Urinary bladder (tissue), 4 donors: Measurements from ENCODE around the gene LRRIQ3. TPM values are rescaled to one million over a fixed set of nuclear protein-coding genes. Genes with fewer than 3 reads are reported as not detected.

Experiments
- DNase-seq: peaks from one replicate; pipeline ENCODE4 v3.0.0-alpha.2; 2015; ENCODE audit errors: extremely low spot score
- H3K27ac ChIP-seq: one replicate; pipeline ENCODE4 v1.5.1; 2013; ENCODE audit warnings: low read depth, mild to moderate bottlenecking, moderate library complexity
- H3K36me3 ChIP-seq: one replicate; pipeline ENCODE4 v1.6.1; 2013; ENCODE audit warnings: mild to moderate bottlenecking, moderate library complexity; ENCODE audit not compliant: insufficient read depth
- H3K4me1 ChIP-seq: one replicate; pipeline ENCODE4 v1.6.1; 2013; ENCODE audit warnings: mild to moderate bottlenecking, moderate library complexity; ENCODE audit not compliant: insufficient read depth
- H3K4me3 ChIP-seq: one replicate; pipeline ENCODE4 v1.5.1; 2013; ENCODE audit warnings: low read depth, low read length
- WGBS: extraction: QIAGEN DNeasy Blood & Tissue Kit; methylation state at CpG from one replicate; pipeline ENCODE4 v1.1.7; 2013; 5-methylcytosine and 5-hydroxymethylcytosine counted together
- polyA plus RNA-seq: library from polyadenylated mRNA; stranded (reverse); fragments of 200-250 nt; gene quantifications from one replicate; pipeline ENCODE4 v1.2.3, GENCODE V29; 2013
- total RNA-seq: library from RNA; depleted of rRNA; stranded (reverse); fragments of >200 nt; gene quantifications from one replicate; pipeline ENCODE4 v1.2.3, GENCODE V29; 2014
- donor health status: healthy with polysubstance abuse.
- donor health status: healthy.

LRRIQ3 gene
- total and polyA plus RNA-seq, 2 donors = 0.23 to 2.0 TPM

DNA sequence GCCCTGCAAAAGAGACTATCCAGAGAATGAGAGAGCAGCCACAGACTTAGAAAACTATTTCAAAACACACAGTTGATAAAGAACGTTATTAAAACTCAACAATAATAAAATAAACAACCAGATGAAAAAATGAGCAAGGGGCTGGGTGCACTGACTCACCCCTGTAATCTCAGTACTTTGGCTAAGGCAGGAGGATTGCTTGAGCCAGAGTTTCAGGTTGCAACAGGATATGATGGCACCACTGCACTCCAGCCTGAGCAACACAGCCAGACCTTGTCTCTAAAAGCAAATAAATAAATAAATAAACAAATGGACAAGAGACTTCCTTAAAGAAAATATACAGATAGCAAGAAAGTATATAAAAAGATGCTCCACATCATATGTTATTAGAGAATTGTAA, 144.6 kb downstream of the LRRIQ3 start:
- 27% methylated on average over 1 of the region's 1 CpG for WGBS
- no peaks in the 10 kb centered on the region for H3K36me3 ChIP-seq
- H3K27ac ChIP-seq = no peak overlapping the region
- DNase-seq = no peak
- H3K4me1 ChIP-seq = no peaks in the 10 kb centered on the region
- H3K4me3 ChIP-seq = no peak overlapping the region

DNA sequence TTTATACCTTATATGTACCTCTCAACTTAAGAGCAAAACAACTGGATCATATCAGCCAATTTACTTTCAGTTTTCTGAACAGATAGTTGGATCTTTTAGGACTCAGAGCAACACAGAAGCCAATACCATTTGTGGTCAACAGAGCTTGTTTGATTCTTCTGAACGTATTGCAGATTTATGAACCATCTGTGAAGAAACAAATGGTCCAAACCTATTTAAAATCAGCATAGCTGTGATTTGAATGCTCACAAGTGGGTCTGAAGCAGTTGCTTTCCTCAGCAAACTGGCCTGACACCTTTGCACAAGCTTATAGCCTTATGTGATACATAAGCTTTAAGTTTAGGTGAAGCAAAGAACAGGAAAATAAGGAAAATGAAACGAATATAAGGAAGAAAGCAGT, 147.6 kb downstream of the LRRIQ3 start:
- WGBS = 40% methylated on average over 2 of the region's 2 CpGs
- H3K4me3 ChIP-seq = no peak overlapping the region

DNA sequence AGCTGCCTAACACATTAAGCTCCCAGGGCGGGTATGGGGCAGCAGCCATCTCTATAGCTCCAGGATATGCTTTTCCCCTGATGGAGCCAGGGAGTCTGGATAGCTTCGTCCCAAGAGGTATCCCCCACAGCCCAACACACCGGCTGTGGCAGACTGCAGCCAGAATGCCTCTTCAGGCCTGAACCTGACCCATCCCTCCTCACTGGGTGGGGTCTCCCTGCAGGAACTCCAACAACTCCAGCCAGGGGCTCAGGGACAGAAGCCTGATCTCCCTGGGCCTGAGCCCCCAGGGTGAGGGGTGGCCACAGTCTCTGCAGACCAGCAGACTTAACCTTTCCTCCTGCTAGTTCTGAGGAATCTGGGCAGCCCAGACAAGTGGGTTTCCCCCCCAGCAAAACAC, 159.9 kb downstream of the LRRIQ3 start:
- DNase-seq = no peak
- 86% methylated on average over 3 of the region's 3 CpGs for WGBS

More for the DNA sequence above, 147.6 kb downstream of the LRRIQ3 start:
- DNase-seq = no peak
- Histone ChIP-seq H3K27ac (no peak overlapping the region), H3K36me3 (no peaks in the 10 kb centered on the region), H3K4me1 (no peaks in the 10 kb centered on the region)

DNA sequence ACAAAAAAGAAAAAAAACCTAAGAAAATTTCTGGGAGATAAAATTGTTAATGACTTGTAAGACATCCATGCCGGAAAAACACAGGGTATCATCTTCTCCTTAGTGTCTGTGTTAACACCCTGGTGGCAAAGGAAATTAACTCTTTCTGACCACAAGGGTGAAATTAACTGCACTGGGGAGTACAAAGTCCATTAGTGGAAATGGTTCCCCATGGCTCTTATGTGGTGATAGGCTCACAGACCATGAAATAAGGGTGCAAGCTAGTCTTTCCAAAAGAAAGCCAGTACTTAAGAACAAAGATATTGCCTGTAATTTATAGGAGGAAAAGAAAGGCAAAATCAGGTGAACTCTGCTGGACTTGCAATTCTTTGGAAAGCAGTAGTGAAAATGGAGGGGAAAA, 185.4 kb downstream of the LRRIQ3 start:
- no peak for DNase-seq
- no peak overlapping the region for H3K4me3 ChIP-seq
- H3K4me1 ChIP-seq = no peaks in the 10 kb centered on the region
- H3K36me3 ChIP-seq = no peaks in the 10 kb centered on the region
- 22% methylated on average over 1 of the region's 1 CpG for WGBS
- H3K27ac ChIP-seq = no peak overlapping the region

More for the DNA sequence above, 159.9 kb downstream of the LRRIQ3 start:
- Histone ChIP-seq H3K4me3 (no peak overlapping the region), H3K4me1 (no peaks in the 10 kb centered on the region), H3K36me3 (no peaks in the 10 kb centered on the region), H3K27ac (no peak overlapping the region)

DNA sequence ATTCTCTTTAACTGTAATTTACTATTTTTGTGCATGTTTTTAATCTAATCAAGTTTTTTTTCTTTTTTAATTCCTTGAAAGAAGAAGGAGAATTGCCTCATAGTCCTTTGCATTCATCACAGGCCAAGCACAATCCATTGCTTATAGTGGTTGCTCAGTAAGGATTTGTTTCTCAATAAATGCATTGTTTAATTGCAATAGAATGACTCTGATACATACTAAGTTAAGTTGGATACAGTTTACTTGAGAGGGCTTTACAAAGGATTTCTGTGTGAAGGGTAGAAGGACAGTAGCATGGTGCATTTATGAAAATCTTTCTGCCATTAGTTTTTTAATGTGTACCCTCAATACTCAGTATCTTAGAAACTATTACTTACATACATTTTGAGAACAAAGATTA, 186.2 kb downstream of the LRRIQ3 start:
- Histone ChIP-seq H3K4me3 (no peak overlapping the region), H3K4me1 (no peaks in the 10 kb centered on the region), H3K36me3 (no peaks in the 10 kb centered on the region), H3K27ac (no peak overlapping the region)
- no peak for DNase-seq

DNA sequence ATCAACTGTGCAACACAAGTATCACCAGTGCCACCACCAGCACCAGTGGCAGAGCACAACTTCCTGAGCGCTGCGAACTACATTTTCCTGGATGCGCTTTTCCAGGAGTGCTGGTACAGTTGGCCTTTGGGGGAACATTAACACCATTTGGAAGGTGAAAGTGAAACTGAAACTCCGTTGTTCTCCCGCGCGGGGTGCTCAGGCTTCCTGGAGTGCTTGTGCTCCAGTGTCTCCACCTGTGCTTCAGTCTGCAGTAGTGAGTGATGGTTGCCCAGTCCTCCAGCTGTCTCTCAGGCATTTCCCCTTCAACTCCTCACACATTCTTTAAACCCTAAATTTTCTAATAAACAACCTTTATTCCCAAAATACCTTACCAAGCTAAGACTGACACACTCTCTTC, 187.8 kb downstream of the LRRIQ3 start:
- Histone ChIP-seq H3K36me3 (no peaks in the 10 kb centered on the region), H3K4me3 (no peak overlapping the region), H3K27ac (no peak overlapping the region), H3K4me1 (no peaks in the 10 kb centered on the region)
- 91% methylated on average over 7 of the region's 7 CpGs for WGBS
- DNase-seq = no peak

DNA sequence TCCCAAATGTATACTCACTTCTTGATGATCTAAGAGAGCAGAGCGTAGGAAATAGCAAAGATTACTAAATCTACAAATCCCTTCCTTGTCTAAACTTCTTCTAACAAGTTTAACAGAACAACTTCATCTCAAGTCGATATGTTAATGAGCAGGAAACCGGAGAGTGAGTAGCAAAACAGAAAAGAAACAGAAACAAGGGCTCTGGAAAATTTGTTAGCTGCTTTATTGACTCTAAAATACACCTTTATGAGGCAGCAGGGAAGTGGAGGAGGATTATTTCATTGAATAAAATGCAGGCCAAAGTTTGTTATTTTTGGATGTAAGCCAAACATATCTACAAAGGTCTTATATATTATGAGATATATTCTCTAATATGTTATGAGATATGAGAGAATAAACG, 192.4 kb downstream of the LRRIQ3 start:
- WGBS = 38% methylated on average over 4 of the region's 4 CpGs
- no peak overlapping the region for H3K27ac ChIP-seq
- no peak for DNase-seq
- no peak overlapping the region for H3K4me3 ChIP-seq
- H3K36me3 ChIP-seq = no peaks in the 10 kb centered on the region
- H3K4me1 ChIP-seq = no peaks in the 10 kb centered on the region

DNA sequence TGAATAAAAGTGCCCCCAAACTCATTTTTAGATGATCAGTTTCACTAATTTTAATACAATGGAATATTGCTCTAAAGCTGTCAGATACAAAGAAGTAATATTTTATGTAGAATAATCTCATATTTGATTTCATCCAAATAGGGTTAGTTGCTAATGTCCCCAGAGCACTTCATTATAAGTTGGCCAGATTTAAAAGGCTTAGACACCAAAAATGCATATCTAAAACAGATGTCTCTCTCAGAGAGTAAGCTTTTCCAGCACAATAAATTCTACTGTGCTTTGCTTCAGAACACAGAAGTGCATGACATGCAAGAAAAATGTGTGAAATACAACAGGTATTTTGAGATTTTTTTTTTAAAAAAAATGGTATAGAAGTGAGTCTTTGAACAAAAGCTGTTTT, 194.2 kb downstream of the LRRIQ3 start:
- no peak overlapping the region for H3K4me3 ChIP-seq
- DNase-seq = no peak

DNA sequence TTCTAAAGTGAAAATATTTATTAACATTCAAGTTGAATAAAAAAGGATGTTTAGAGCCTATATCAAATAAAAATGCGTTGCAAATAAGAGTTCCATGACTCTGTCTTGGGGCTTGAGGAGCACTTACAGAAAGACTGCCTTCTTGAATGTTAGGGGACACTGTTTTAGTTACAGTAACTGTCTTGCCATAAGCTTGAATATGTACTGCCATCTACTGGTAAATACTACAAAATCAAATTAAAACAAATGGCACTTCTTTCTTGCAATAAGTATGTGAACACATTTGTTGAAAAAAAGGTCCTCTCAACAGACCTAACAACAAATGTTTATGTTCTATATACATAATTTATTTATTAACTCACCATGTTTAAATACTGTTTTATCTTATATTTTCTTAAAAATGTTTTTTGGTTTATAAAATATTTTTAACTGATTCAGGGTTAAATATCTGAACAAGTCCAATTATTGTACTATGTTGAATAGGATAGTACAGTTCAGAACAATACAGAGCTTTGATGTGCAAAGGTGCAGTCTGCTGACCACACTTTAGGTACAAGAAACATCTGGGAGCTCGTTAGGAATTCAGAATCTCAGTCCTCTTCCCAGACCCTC, 199.5 kb downstream of the LRRIQ3 start:
- H3K4me3 ChIP-seq = no peak overlapping the region
- H3K27ac ChIP-seq = no peak overlapping the region
- DNase-seq = no peak
- H3K4me1 ChIP-seq = no peaks in the 10 kb centered on the region
- WGBS = 17% methylated on average over 2 of the region's 2 CpGs
- H3K36me3 ChIP-seq = no peaks in the 10 kb centered on the region

More for the DNA sequence above, 194.2 kb downstream of the LRRIQ3 start:
- H3K4me1 ChIP-seq = no peaks in the 10 kb centered on the region
- no peak overlapping the region for H3K27ac ChIP-seq
- H3K36me3 ChIP-seq = no peaks in the 10 kb centered on the region

DNA sequence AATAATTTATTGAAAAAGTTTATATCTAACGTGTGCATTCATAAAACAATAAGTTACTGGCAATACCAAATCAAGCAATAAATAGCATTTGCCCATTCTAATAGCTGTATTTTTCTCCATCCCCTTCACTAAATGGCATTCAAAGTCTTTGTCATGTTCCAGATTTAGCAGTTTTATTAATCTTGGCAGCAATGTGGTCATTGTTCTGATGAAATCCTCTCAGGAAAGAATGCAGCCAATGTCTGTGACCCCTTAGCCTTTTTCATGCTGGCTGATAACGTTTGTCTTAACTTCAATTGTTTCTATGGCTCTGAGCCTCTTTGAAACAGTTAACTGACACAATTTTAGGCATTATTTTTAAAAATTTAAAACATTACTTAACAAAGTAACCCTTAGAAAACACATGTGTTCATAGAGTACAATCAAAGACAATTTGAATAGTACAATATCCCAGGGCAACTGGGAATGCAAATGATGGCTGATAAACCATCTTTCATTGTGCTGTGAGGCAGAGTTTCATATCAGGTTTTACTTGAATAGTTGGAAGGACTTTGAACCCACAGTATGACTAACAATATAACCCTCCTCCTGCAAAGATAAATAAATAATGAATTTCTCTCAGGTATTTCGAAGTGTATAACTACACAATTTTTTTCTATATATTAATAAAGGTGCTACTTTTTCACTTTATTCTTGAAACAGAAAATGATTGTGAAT, 217.5 kb downstream of the LRRIQ3 start:
- no peak for DNase-seq
- no peaks in the 10 kb centered on the region for H3K36me3 ChIP-seq
- 50% methylated on average over 3 of the region's 3 CpGs for WGBS

DNA sequence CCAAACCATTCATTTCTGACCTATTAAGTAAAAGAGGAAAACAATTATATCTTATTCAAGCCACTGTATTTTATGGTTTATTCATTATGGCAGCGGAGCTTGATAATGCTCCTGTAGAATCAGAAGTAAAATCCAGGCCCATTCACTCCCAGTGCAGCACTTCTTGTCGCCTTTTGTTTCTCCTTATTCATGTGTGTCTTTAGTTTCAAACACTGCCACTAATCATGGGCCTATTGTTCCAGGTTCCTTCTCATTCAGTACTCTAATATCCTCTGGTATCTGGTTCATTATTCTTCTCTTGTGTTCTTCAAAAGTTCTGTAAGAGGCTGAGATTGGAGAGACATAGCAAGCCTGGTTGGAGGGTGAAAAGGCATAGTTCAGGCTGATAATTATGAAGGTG, 218.3 kb downstream of the LRRIQ3 start:
- WGBS = 91% methylated on average over 2 of the region's 2 CpGs
- Histone ChIP-seq H3K4me3 (no peak overlapping the region), H3K4me1 (no peaks in the 10 kb centered on the region), H3K27ac (no peak overlapping the region), H3K36me3 (no peaks in the 10 kb centered on the region)
- no peak for DNase-seq

More for the DNA sequence above, 217.5 kb downstream of the LRRIQ3 start:
- Histone ChIP-seq H3K4me1 (no peaks in the 10 kb centered on the region), H3K4me3 (no peak overlapping the region), H3K27ac (no peak overlapping the region)

DNA sequence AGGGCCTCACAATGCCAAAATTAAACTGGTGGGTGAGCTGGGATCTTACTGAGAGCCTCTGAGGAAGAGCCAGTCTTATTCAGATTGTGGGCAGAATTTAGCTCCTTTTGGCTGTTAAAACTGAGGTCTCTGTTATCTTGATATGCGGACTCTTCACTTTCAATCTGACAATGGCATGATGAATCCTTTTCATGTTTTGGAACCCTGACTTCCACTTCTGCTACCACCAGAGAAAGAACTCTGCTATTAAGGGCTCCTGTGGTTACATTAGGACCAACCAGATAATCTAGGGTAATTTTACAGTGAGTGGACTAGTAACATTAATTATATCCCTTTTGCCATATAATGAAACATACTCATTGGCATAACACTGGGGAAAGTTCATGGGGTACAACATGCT, 219.0 kb downstream of the LRRIQ3 start:
- WGBS = 93% methylated on average over 1 of the region's 1 CpG
- H3K4me1 ChIP-seq = no peaks in the 10 kb centered on the region
- no peaks in the 10 kb centered on the region for H3K36me3 ChIP-seq
- DNase-seq = no peak
- no peak overlapping the region for H3K27ac ChIP-seq
- no peak overlapping the region for H3K4me3 ChIP-seq
